B cell (primary cell): ENCODE results near the gene SNX17. TPM values are rescaled to one million over a fixed set of nuclear protein-coding genes. Genes with fewer than 3 reads are reported as not detected.
A peak's percentile ranks its signal among the peaks of the same experiment; 100 is the strongest.

Source experiments
- ATAC-seq: fragments of 200-7000 bp; cut with Tn5 transposase; one replicate; pipeline ENCODE4 v1.10.0; 2021; ENCODE audit warnings: low read depth, mild to moderate bottlenecking, moderate number of reproducible peaks, moderate library complexity
- CTCF ChIA-PET: fragments of 350-600 bp; sonication (Branson Sonifier 250); formaldehyde crosslinking; loops from one replicate; lab custom pipeline; 2021; ENCODE audit warnings: antibody characterized with exemption, inconsistent platforms; lab: Charles Lee
- POLR2A ChIA-PET: fragments of 350-600 bp; sonication (Branson Sonifier 250); formaldehyde crosslinking; loops from one replicate; lab custom pipeline; 2021; ENCODE audit warnings: antibody characterized with exemption; lab: Charles Lee
- DNase-seq: peaks from one replicate; pipeline ENCODE4 v3.0.0; 2013
- H2AFZ ChIP-seq: 2 replicates; pipeline ENCODE4 v1.6.1; 2012; ENCODE audit warnings: mild to moderate bottlenecking, low read depth, low read length; ENCODE audit not compliant: insufficient read depth, poor library complexity, severe bottlenecking
- H3K27ac ChIP-seq, 2 donors: 1 replicate in 1 of 2; 2 replicates in 1 of 2; pipeline ENCODE4 v1.5.1; 2012 to 2013; ENCODE audit warnings: low read length in 2 of 2, mild to moderate bottlenecking in 2 of 2, moderate library complexity in 1 of 2
- H3K27me3 ChIP-seq, 4 experiments: fragments of 200-600 bp in 1 of 4; sonication (generic) in 1 of 4; replicated peaks in 1 of 4; 1 replicate in 2 of 4; 2 replicates in 2 of 4; pipeline versions ENCODE4 v1.6.1 to v1.7.0; 2013 to 2016; ENCODE audit warnings: low read length in 3 of 4, mild to moderate bottlenecking in 2 of 4, mixed read lengths in 1 of 4, moderate library complexity in 1 of 4; ENCODE audit not compliant: insufficient read depth in 4 of 4, control insufficient read depth in 3 of 4; ENCODE audit errors: control extremely low read depth in 1 of 4
- H3K36me3 ChIP-seq, 2 experiments: replicated peaks in 1 of 2; 1 replicate in 1 of 2; 2 replicates in 1 of 2; pipeline versions ENCODE4 v1.6.1 to v1.7.1; 2013; ENCODE audit warnings: low read length in 1 of 2; ENCODE audit not compliant: insufficient read depth in 2 of 2, control insufficient read depth in 1 of 2; ENCODE audit errors: control extremely low read depth in 1 of 2, extremely low read depth in 1 of 2
- H3K4me1 ChIP-seq, 2 donors: fragments of 200-600 bp in 1 of 2; sonication (generic) in 1 of 2; 1 replicate in 1 of 2; 2 replicates in 1 of 2; pipeline versions ENCODE4 v1.5.1 to v1.6.1; 2013 to 2017; ENCODE audit warnings: low read length in 2 of 2; ENCODE audit not compliant: control insufficient read depth in 2 of 2, insufficient read depth in 2 of 2
- H3K4me2 ChIP-seq: replicated peaks from 2 replicates; pipeline ENCODE3; 2012; ENCODE audit warnings: mild to moderate bottlenecking, low read depth, low read length; ENCODE audit not compliant: poor library complexity, severe bottlenecking
- H3K4me3 ChIP-seq, 5 experiments: fragments of 200-600 bp in 1 of 5; sonication (generic) in 1 of 5; 1 replicate in 3 of 5; 2 replicates in 2 of 5; pipeline versions ENCODE4 v1.5.1 to v1.7.0; 2011 to 2016; ENCODE audit warnings: low read length in 4 of 5, mild to moderate bottlenecking in 4 of 5, low read depth in 2 of 5, control low read depth in 1 of 5, moderate library complexity in 1 of 5; ENCODE audit not compliant: insufficient read depth in 1 of 5; ENCODE audit errors: control extremely low read depth in 1 of 5, extremely low read depth in 1 of 5
- H3K79me2 ChIP-seq: fragments of 200-600 bp; sonication (generic); one replicate; pipeline ENCODE4 v1.6.0; 2016; ENCODE audit warnings: low read length; ENCODE audit not compliant: control insufficient read depth, insufficient read depth
- H3K9ac ChIP-seq: fragments of 200-600 bp; sonication (generic); 2 replicates; pipeline ENCODE4 v1.6.1; 2017; ENCODE audit warnings: mild to moderate bottlenecking, low read length, moderate library complexity
- H3K9me3 ChIP-seq, 3 donors: one replicate each; pipeline versions ENCODE4 v1.6.1 to v1.7.1; 2013; ENCODE audit warnings: low read length in 2 of 3; ENCODE audit not compliant: control insufficient read depth in 2 of 3, insufficient read depth in 1 of 3; ENCODE audit errors: control extremely low read depth in 1 of 3
- H4K20me1 ChIP-seq: 2 replicates; pipeline ENCODE4 v1.6.0; 2012; ENCODE audit warnings: mild to moderate bottlenecking, low read length; ENCODE audit not compliant: insufficient read depth, control insufficient read depth, poor library complexity, severe bottlenecking
- H3K27ac Mint-ChIP-seq: one replicate; pipeline ENCODE4 v1.8.0; 2021; ENCODE audit warnings: mixed read lengths
- H3K27me3 Mint-ChIP-seq: one replicate; pipeline ENCODE4 v1.8.0; 2021; ENCODE audit warnings: mixed read lengths
- H3K4me1 Mint-ChIP-seq: one replicate; pipeline ENCODE4 v1.8.0; 2021; ENCODE audit warnings: mixed read lengths
- H3K4me3 Mint-ChIP-seq: one replicate; pipeline ENCODE4 v1.8.0; 2021; ENCODE audit warnings: mixed read lengths
- H3K9me3 Mint-ChIP-seq: one replicate; pipeline ENCODE4 v1.8.0; 2022; ENCODE audit warnings: mixed read lengths; ENCODE audit not compliant: insufficient read depth
- CTCF ChIP-seq: fragments of 200-600 bp; IDR thresholded peaks from one replicate; pipeline ENCODE4 v1.8.0; 2022; ENCODE audit warnings: antibody characterized with exemption, mild to moderate bottlenecking
- EZH2 ChIP-seq: IDR thresholded peaks from 2 replicates; pipeline ENCODE4 v1.6.1; 2012; ENCODE audit warnings: borderline replicate concordance, low read depth, mild to moderate bottlenecking, moderate library complexity, low read length; ENCODE audit not compliant: insufficient read depth, poor library complexity, severe bottlenecking
- WGBS: methylation state at CpG from one replicate; pipeline ENCODE4 v1.1.5; 2013; ENCODE audit warnings: missing lambda C conversion rate; ENCODE audit not compliant: insufficient coverage; 5-methylcytosine and 5-hydroxymethylcytosine counted together
- intact Hi-C: fragments of 100-400 bp; cut with micrococcal nuclease; formaldehyde crosslinking; loops from one replicate; pipeline ENCODE4 v1.10.0; 2022
- polyA plus RNA-seq: library from polyadenylated mRNA; depleted of rRNA; stranded (reverse); fragments of >200 nt; gene quantifications from 2 replicates; pipeline ENCODE4 v1.2.3, GENCODE V29; 2012
- total RNA-seq, 2 donors: library from RNA; stranded (reverse); fragments of 120-200 nt in 1 of 2; gene quantifications; 1 replicate in 1 of 2; 2 replicates in 1 of 2; pipeline versions ENCODE4 v1.2.3 to v1.2.4, GENCODE V29; 2013 to 2022

SNX17 gene
- total and polyA plus RNA-seq, 2 donors (not counting 1 experiment from before 2014, with no cell fraction given), result 103 to 158 TPM

- Mint-ChIP-seq H3K27me3 (no peaks in the 10 kb centered on the region), H3K9me3 (no peaks in the 10 kb centered on the region), H3K4me1 (peaks cover 58% of the 10 kb centered on the region), H3K27ac (no peak overlapping the region), H3K4me3 (no peak overlapping the region)
- Histone ChIP-seq H3K4me3 (no peak overlapping the region), H3K9me3 (no peaks in the 10 kb centered on the region), H3K9ac (no peak overlapping the region), H3K27ac (no peak overlapping the region), H3K36me3 (peaks cover 0 to 4% of the 10 kb centered on the region in 2 experiments), H2AFZ (no peak overlapping the region), H3K79me2 (peaks cover 84% of the 10 kb centered on the region), H4K20me1 (peaks cover 35% of the 10 kb centered on the region), H3K4me2 (peak overlapping the region; percentile 19), H3K4me1 (peaks cover 18 to 25% of the 10 kb centered on the region in 2 donors), H3K27me3 (no peaks in the 10 kb centered on the region)
- POLR2A ChIA-PET, result no interaction called here
- WGBS, result 87% methylated on average over 3 of the region's 7 CpGs
- TF ChIP-seq EZH2, result no peak
- TF ChIP-seq CTCF, result no peak
- intact Hi-C loops, result no loop called here
- CTCF ChIA-PET, result interaction anchor here (1.5 to 1.9 kb wide), 2 partner anchors 16 to 50 kb away, joined by 5 read pairs; partner anchors contain the start of gene EIF2B4
- no peak for ATAC-seq
- no peak for DNase-seq
These were observed 16.4 kb upstream of the SNX17 start for GRCh38 chr2:27353762-27354596.

- DNase-seq (no peak), ATAC-seq (no peak)
- peaks cover 56% of the 10 kb centered on the region for H3K4me1 Mint-ChIP-seq
- H2AFZ ChIP-seq, result no peak overlapping the region
- H3K27me3 ChIP-seq, result no peaks in the 10 kb centered on the region
- CTCF ChIA-PET, result interaction anchor here (1.5 kb wide), 1 partner anchor 15 kb away, joined by 5 read pairs; the partner anchor contains the start of gene EIF2B4
- H3K4me2 ChIP-seq, result no peak overlapping the region
- H3K79me2 ChIP-seq, result peaks cover 80% of the 10 kb centered on the region
- H3K9me3 Mint-ChIP-seq, result no peaks in the 10 kb centered on the region
- H3K4me1 ChIP-seq, result peaks cover 18 to 25% of the 10 kb centered on the region in 2 donors
- TF ChIP-seq CTCF, result no peak
- no peak for TF ChIP-seq EZH2
- H3K27ac Mint-ChIP-seq, result no peak overlapping the region
- no peak overlapping the region for H3K9ac ChIP-seq
- no peak overlapping the region for H3K4me3 Mint-ChIP-seq
- intact Hi-C loops, result no loop called here
- WGBS, result 93% methylated on average over 4 of the region's 7 CpGs
- POLR2A ChIA-PET, result no interaction called here
- no peaks in the 10 kb centered on the region for H3K27me3 Mint-ChIP-seq
- H3K9me3 ChIP-seq, result no peaks in the 10 kb centered on the region
- H3K27ac ChIP-seq, result no peak overlapping the region
- H3K36me3 ChIP-seq, result peaks cover 0 to 4% of the 10 kb centered on the region in 2 experiments
- no peak overlapping the region for H3K4me3 ChIP-seq
- H4K20me1 ChIP-seq, result peaks cover 32% of the 10 kb centered on the region
These were observed 15.9 kb upstream of the SNX17 start for GRCh38 chr2:27354597-27354927.
